Peyer's patch (tissue), 4 donors: Measurements from ENCODE around the gene ATP7B.

Experiments
- CTCF ChIP-seq, 6 experiments: fragments of 450-650 bp in 4 of 6; fragments of 200-600 bp in 2 of 6; sonication (generic) in 1 of 6; IDR thresholded peaks; one replicate each; pipeline ENCODE4 v1.5.1; 2017 to 2019; ENCODE audit warnings: antibody characterized with exemption in 6 of 6, mild to moderate bottlenecking in 3 of 6, moderate library complexity in 1 of 6
- POLR2A ChIP-seq, 2 donors: fragments of 450-650 bp; IDR thresholded peaks; one replicate each; pipeline ENCODE4 v1.5.1; 2017; ENCODE audit warnings: antibody characterized with exemption in 2 of 2, mild to moderate bottlenecking in 2 of 2, moderate library complexity in 2 of 2

- no peak for TF ChIP-seq CTCF (IDR thresholded peaks at IDR 0.05)
- TF ChIP-seq POLR2A (IDR thresholded peaks at IDR 0.05) = no peak
Measured at GRCh38 chr13:51916962-51917361, 94.3 kb downstream of the ATP7B start.
